Measurements from ENCODE around the gene TEKTIP1. TPM values are rescaled to one million over a fixed set of nuclear protein-coding genes. Genes with fewer than 3 reads are reported as not detected.
"Not testable (repeated sequence)": the region's sequence is repeated elsewhere in the genome, so short reads cannot be mapped to it uniquely, and the experiment has no call there.

TEKTIP1 gene
- total and polyA plus RNA-seq, 7 donors = 1.4 to 1.5 TPM; not detected in 5

DNA sequence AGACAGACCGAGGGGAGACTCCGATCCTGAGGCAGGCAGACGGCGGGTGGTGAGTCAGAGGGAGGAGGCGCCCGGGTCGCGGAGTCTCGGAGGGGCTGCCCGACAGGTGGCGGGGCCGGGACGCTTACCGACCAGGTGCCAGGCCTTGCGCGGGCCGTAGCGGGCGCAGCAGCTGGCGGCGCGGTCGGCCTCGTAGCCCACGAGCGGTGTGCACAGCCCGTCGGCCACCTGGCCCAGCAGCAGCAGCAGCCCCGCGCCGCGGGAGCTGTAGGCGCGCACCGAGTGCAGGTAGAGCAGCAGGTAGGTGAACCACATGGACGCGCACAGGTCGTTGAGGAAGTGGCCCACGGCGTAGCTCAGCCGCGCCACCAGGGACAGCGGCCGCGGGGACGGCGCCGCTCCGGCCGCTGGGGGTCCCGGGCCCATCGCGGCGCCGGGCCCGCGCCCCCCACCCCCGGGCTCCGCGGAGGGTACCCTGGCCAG lies 18.0 kb downstream of the TEKTIP1 start:
- 0 to 1% methylated on average over 60 of the region's 60 CpGs for WGBS, 2 donors
- peaks cover 0 to 33% (median 27%) of the 10 kb centered on the region in 4 donors for H3K4me1 ChIP-seq
- no peaks in the 10 kb centered on the region for H3K27me3 ChIP-seq
- H3K4me3 ChIP-seq = peak overlapping the region; percentile 66 to 99 (median 93)
- peak overlapping the region; percentile 83 to 91 (median 87) for H3K27ac ChIP-seq
- TF ChIP-seq EP300 (IDR thresholded peaks at IDR 0.05) (no peak), CTCF (IDR thresholded peaks at IDR 0.05) (no peak), POLR2A (IDR thresholded peaks at IDR 0.05) (no peak), POLR2AphosphoS5 (IDR thresholded peaks at IDR 0.05) (no peak)
- intact Hi-C loops (cut with DNase I) = no loop called here
- H3K9me3 ChIP-seq = no peaks in the 10 kb centered on the region
- H3K36me3 ChIP-seq = no peaks in the 10 kb centered on the region
- peak; percentile 71 for DNase-seq

- Histone ChIP-seq H3K4me3 (peak within 1 kb of the TSS; percentile 66 to 99 (median 93)), H3K27me3 (no peaks in the 10 kb centered on the region), H3K27ac (peak within 1 kb of the TSS; percentile 83 to 91 (median 87)), H3K36me3 (no peaks in the 10 kb centered on the region), H3K4me1 (peaks cover 0 to 33% (median 27%) of the 10 kb centered on the region in 4 donors), H3K9me3 (no peaks in the 10 kb centered on the region)
- DNase-seq = peak; percentile 97
- 1% methylated on average over 81 of the region's 81 CpGs for WGBS, 2 donors
- intact Hi-C loops (cut with DNase I) = loop anchor here (1.0 kb wide), 1 partner anchor 15 kb away; the partner anchor contains the start of gene HMG20B
- no peak for TF ChIP-seq CTCF (IDR thresholded peaks at IDR 0.05)
- peak; percentile 38 to 81 (median 74) for TF ChIP-seq POLR2AphosphoS5 (IDR thresholded peaks at IDR 0.05)
- TF ChIP-seq POLR2A (IDR thresholded peaks at IDR 0.05) = no peak
- TF ChIP-seq EP300 (IDR thresholded peaks at IDR 0.05) = peak in 1 of 4 donors; percentile 37
Observed at GRCh38 chr19:3557461-3558248, 18.7 kb downstream of the TEKTIP1 start, which contains the start of gene MFSD12. Gene MFSD12, minus strand, starts transcription at chr19:3557586. Its CDS starts 183 bp downstream, at chr19:3557403.

DNA sequence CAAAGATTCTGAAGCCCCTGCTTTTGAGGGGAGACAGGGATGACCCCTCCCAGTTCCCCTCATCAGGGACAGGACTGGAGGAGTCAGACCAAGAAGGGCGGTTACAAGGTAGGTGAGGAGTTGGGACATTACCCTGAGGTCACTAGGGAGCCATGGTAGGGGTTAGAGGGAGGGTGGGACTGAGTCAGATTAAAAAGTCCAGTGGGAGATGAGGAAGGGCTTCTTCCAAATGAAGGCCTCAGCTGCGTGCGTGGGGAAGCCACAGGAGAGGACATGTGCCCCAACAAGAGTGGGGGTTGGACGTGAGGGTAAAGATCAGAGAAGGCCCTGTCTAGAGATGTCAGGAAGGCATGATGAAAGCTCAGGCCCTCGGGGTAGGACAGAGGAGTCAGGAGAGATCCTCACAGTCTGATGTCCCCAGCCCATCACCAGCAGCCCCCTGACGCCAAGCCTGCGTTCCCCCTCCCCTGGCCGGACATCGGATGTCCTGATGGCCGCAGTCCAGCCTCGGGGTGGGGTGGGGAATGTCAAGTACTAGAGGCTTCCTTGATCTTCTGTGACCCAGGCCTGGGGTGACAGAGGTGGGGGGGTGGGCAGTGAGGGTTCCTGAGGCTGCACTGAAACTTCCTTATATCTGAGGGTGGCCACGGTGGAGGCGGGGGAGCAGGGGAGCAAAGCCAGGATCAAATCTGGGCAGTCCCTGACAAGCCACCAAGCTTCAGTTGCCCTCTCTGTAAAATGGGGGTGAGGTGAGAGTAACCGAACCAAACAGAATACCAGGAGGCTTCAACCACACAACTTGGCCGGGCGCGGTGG lies 24.9 kb downstream of the TEKTIP1 start:
- TF ChIP-seq EP300 (IDR thresholded peaks at IDR 0.05) (no peak), CTCF (IDR thresholded peaks at IDR 0.05) (no peak), POLR2A (IDR thresholded peaks at IDR 0.05) (no peak), POLR2AphosphoS5 (IDR thresholded peaks at IDR 0.05) (no peak)
- DNase-seq = no peak
- WGBS, 2 donors = 80 to 87% methylated on average over 17 of the region's 17 CpGs
- no peaks in the 10 kb centered on the region for H3K9me3 ChIP-seq
- H3K27me3 ChIP-seq = no peaks in the 10 kb centered on the region
- no peak overlapping the region for H3K27ac ChIP-seq
- intact Hi-C loops (cut with DNase I) = no loop called here
- no peak overlapping the region for H3K4me3 ChIP-seq
- no peaks in the 10 kb centered on the region for H3K4me1 ChIP-seq
- no peaks in the 10 kb centered on the region for H3K36me3 ChIP-seq

- 87 to 90% methylated on average over 19 of the region's 19 CpGs for WGBS, 2 donors
- DNase-seq = no peak
Observed at GRCh38 chr19:3565139-3565538, 26.2 kb downstream of the TEKTIP1 start.

DNA sequence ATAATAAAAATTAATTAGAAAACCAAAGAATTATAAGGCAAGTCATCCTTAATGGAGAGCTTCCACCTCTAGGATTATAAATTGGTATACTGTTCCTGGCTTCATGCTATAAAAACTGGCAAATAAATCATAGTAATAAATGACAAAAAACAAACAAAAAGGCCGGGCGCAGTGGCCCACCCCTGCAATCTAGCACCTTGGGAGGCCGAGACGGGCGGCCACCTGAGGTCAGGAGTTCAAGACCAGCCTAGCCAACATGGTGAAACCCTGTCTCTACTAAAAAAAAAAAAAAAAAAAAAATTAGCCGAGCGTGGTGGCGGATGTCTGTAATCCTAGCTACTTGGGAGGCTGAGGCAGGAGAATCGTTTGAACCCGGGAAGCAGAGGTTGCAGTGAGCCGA lies 31.1 kb downstream of the TEKTIP1 start:
- DNase-seq; H3K27ac ChIP-seq; H3K4me3 ChIP-seq; intact Hi-C loops (cut with DNase I); H3K36me3 ChIP-seq; H3K27me3 ChIP-seq; H3K9me3 ChIP-seq: not testable (repeated sequence)
- peaks cover 0 to 22% (median 17%) of the 10 kb centered on the region in 4 donors for H3K4me1 ChIP-seq
- WGBS, 2 donors = 19 to 76% methylated on average over 11 of the region's 11 CpGs

More at GRCh38 chr19:3565139-3565538, 26.2 kb downstream of the TEKTIP1 start:
- no peak overlapping the region for H3K4me3 ChIP-seq
- no peaks in the 10 kb centered on the region for H3K4me1 ChIP-seq
- intact Hi-C loops (cut with DNase I) = no loop called here
- H3K27me3 ChIP-seq = no peaks in the 10 kb centered on the region
- no peak for TF ChIP-seq POLR2A (IDR thresholded peaks at IDR 0.05)
- no peak for TF ChIP-seq CTCF (IDR thresholded peaks at IDR 0.05)
- TF ChIP-seq EP300 (IDR thresholded peaks at IDR 0.05) = no peak
- no peak for TF ChIP-seq POLR2AphosphoS5 (IDR thresholded peaks at IDR 0.05)
- H3K36me3 ChIP-seq = no peaks in the 10 kb centered on the region
- no peaks in the 10 kb centered on the region for H3K9me3 ChIP-seq
- H3K27ac ChIP-seq = no peak overlapping the region
